SK-N-MC (cell line): ENCODE data around the gene FOXP3.

Experiments used
- DNase-seq: peaks from one replicate; pipeline ENCODE4 v3.0.0-alpha.2; 2011; ENCODE audit warnings: low read depth, low spot score
- H3K27ac ChIP-seq: fragments of 200-600 bp; sonication (generic); 2 replicates; pipeline ENCODE4 v1.5.1; 2016; ENCODE audit warnings: mixed run types
- H3K36me3 ChIP-seq: fragments of 200-600 bp; sonication (generic); 2 replicates; pipeline ENCODE4 v1.6.1; 2017; ENCODE audit warnings: antibody characterized with exemption, low read length, mixed read lengths; ENCODE audit not compliant: insufficient read depth
- H3K4me3 ChIP-seq: fragments of 200-600 bp; sonication (generic); 2 replicates; pipeline ENCODE4 v1.5.1; 2016
- H3K9ac ChIP-seq: fragments of 200-600 bp; sonication (generic); 2 replicates; pipeline ENCODE4 v1.8.0; 2017; ENCODE audit warnings: mixed run types, mixed read lengths; ENCODE audit not compliant: insufficient read length
- H3K9me3 ChIP-seq: fragments of 200-600 bp; sonication (generic); 2 replicates; pipeline ENCODE4 v1.6.1; 2017; ENCODE audit warnings: low read depth, mild to moderate bottlenecking, antibody characterized with exemption, low read length, moderate library complexity, mixed read lengths
- EZH2 ChIP-seq: fragments of 200-600 bp; sonication (generic); IDR thresholded peaks from one replicate; pipeline ENCODE4 v1.6.1; 2017; ENCODE audit warnings: antibody characterized with exemption
- FOXP2 ChIP-seq: optimal IDR thresholded peaks from 2 replicates; pipeline ENCODE3; 2011; ENCODE audit warnings: mild to moderate bottlenecking, moderate library complexity; ENCODE audit not compliant: insufficient read depth; ENCODE audit errors: extremely low read length, control extremely low read depth
- POLR2AphosphoS5 ChIP-seq: IDR thresholded peaks from 2 replicates; pipeline ENCODE4 v1.6.1; 2012; ENCODE audit warnings: mild to moderate bottlenecking, low read depth, low read length, borderline replicate concordance

The FOXP3 gene

GRCh38 chrX:49209434-49210251 lies 54.9 kb downstream of the FOXP3 start:
- Histone ChIP-seq H3K4me3 (no peak overlapping the region), H3K9me3 (no peaks in the 10 kb centered on the region)

GRCh38 chrX:49208399-49208798 lies 56.1 kb downstream of the FOXP3 start:
- no peaks in the 10 kb centered on the region for H3K36me3 ChIP-seq
- H3K9me3 ChIP-seq = no peaks in the 10 kb centered on the region
- H3K4me3 ChIP-seq = no peak overlapping the region
- H3K9ac ChIP-seq = no peak overlapping the region
- TF ChIP-seq POLR2AphosphoS5 = no peak
- no peak for TF ChIP-seq EZH2
- TF ChIP-seq FOXP2 = no peak
- no peak overlapping the region for H3K27ac ChIP-seq
- DNase-seq = no peak

More at GRCh38 chrX:49209434-49210251, 54.9 kb downstream of the FOXP3 start:
- no peak for DNase-seq
- Histone ChIP-seq H3K36me3 (no peaks in the 10 kb centered on the region), H3K9ac (no peak overlapping the region), H3K27ac (no peak overlapping the region)
- no peak for TF ChIP-seq EZH2
- no peak for TF ChIP-seq POLR2AphosphoS5
- TF ChIP-seq FOXP2 = no peak

- Histone ChIP-seq H3K27ac (no peak overlapping the region), H3K36me3 (no peaks in the 10 kb centered on the region), H3K9ac (no peak overlapping the region), H3K4me3 (no peak overlapping the region), H3K9me3 (no peaks in the 10 kb centered on the region)
- no peak for TF ChIP-seq FOXP2
- no peak for TF ChIP-seq EZH2
- no peak for TF ChIP-seq POLR2AphosphoS5
- no peak for DNase-seq
Observed at GRCh38 chrX:49206543-49206942, 58.0 kb downstream of the FOXP3 start.

GRCh38 chrX:49205443-49205842 lies 59.1 kb downstream of the FOXP3 start:
- Histone ChIP-seq H3K9ac (no peak overlapping the region), H3K9me3 (no peaks in the 10 kb centered on the region), H3K27ac (no peak overlapping the region), H3K36me3 (no peaks in the 10 kb centered on the region), H3K4me3 (no peak overlapping the region)
- TF ChIP-seq EZH2 = no peak
- no peak for DNase-seq

- no peak for DNase-seq
- Histone ChIP-seq H3K4me3 (no peak overlapping the region), H3K9me3 (no peaks in the 10 kb centered on the region), H3K9ac (no peak overlapping the region), H3K27ac (no peak overlapping the region), H3K36me3 (no peaks in the 10 kb centered on the region)
- no peak for TF ChIP-seq POLR2AphosphoS5
- no peak for TF ChIP-seq EZH2
- no peak for TF ChIP-seq FOXP2
Observed at GRCh38 chrX:49204709-49205108, 59.8 kb downstream of the FOXP3 start.

GRCh38 chrX:49204017-49204416 lies 60.5 kb downstream of the FOXP3 start:
- Histone ChIP-seq H3K27ac (no peak overlapping the region), H3K9ac (no peak overlapping the region), H3K4me3 (no peak overlapping the region), H3K36me3 (no peaks in the 10 kb centered on the region), H3K9me3 (no peaks in the 10 kb centered on the region)
- TF ChIP-seq EZH2 = no peak
- DNase-seq = no peak

- H3K27ac ChIP-seq = no peak overlapping the region
- TF ChIP-seq EZH2 (no peak), POLR2AphosphoS5 (no peak), FOXP2 (no peak)
- no peaks in the 10 kb centered on the region for H3K9me3 ChIP-seq
- H3K36me3 ChIP-seq = no peaks in the 10 kb centered on the region
- no peak overlapping the region for H3K9ac ChIP-seq
- DNase-seq = no peak
- H3K4me3 ChIP-seq = no peak overlapping the region
Observed at GRCh38 chrX:49203536-49203935, 61.0 kb downstream of the FOXP3 start.

GRCh38 chrX:49202022-49202421 lies 62.5 kb downstream of the FOXP3 start:
- H3K27ac ChIP-seq = no peak overlapping the region
- no peak overlapping the region for H3K9ac ChIP-seq
- H3K36me3 ChIP-seq = no peaks in the 10 kb centered on the region
- H3K4me3 ChIP-seq = no peak overlapping the region
- no peak for TF ChIP-seq EZH2
- TF ChIP-seq FOXP2 = no peak
- TF ChIP-seq POLR2AphosphoS5 = no peak
- no peaks in the 10 kb centered on the region for H3K9me3 ChIP-seq
- DNase-seq = no peak
